ENCODE results near the gene LAMB3. TPM values are rescaled to one million over a fixed set of nuclear protein-coding genes. Genes with fewer than 3 reads are reported as not detected.

LAMB3 gene
- total and polyA plus RNA-seq, 10 of the 15 experiments (the other 5 are each of a cell fraction or from before 2014, with no cell fraction given), result 0.04 to 1.8 (median 0.10) TPM; not detected in 1

- TF ChIP-seq EP300 (IDR thresholded peaks at IDR 0.05; ENCODE audit: borderline replicate concordance in 1 of 2, control insufficient read depth in 1 of 2, low read depth in 2 of 2, low read length in 2 of 2) (no peak), HDGF (IDR thresholded peaks at IDR 0.05) (no peak), YY1 (IDR thresholded peaks at IDR 0.05; ENCODE audit: low read depth, low read length) (no peak), IRF5 (IDR thresholded peaks at IDR 0.05; ENCODE audit: borderline replicate concordance) (no peak), POLR2AphosphoS2 (IDR thresholded peaks at IDR 0.05; ENCODE audit: low read depth, low read length) (no peak)
Measured at GRCh38 chr1:209598227-209598626, 54.0 kb downstream of the LAMB3 start (continued).

GRCh38 chr1:209597499-209597898 lies 54.7 kb downstream of the LAMB3 start:
- RAD21 ChIA-PET (ENCODE audit: unreplicated experiment), result interaction anchor here (1.1 to 1.4 kb wide), 2 partner anchors 96 to 139 kb away, joined by 3 read pairs; no protein-coding TSS in a partner anchor
- Histone ChIP-seq H2AFZ (ENCODE audit: control insufficient read depth, low read depth, low read length) (no peak overlapping the region), H3K4me2 (ENCODE audit: control insufficient read depth, insufficient read depth) (no peak overlapping the region), H3K79me2 (ENCODE audit: control insufficient read depth, insufficient read depth, low read length) (no peaks in the 10 kb centered on the region), H3K4me3 (no peak overlapping the region), H3K4me1 (ENCODE audit: control insufficient read depth, insufficient read depth, low read length) (no peaks in the 10 kb centered on the region), H3K9me3 (replicated peaks; ENCODE audit: control insufficient read depth, insufficient read depth, low read length) (no peaks in the 10 kb centered on the region), H3K27ac (ENCODE audit: control insufficient read depth, insufficient read depth) (no peak overlapping the region), H4K20me1 (ENCODE audit: control insufficient read depth, insufficient read depth) (no peaks in the 10 kb centered on the region), H3K27me3 (replicated peaks in 1 of 2; ENCODE audit: control insufficient read depth in 2 of 2, insufficient read depth in 2 of 2, low read length in 1 of 2) (peaks cover 0 to 1% of the 10 kb centered on the region in 2 experiments; a peak in 2 of 4 replicates), H3K36me3 (ENCODE audit: control insufficient read depth in 2 of 2, insufficient read depth in 2 of 2, low read length in 1 of 2) (no peaks in the 10 kb centered on the region), H3K9ac (ENCODE audit: control insufficient read depth, insufficient read depth, low read length) (no peak overlapping the region)
- 87% methylated on average over 2 of the region's 2 CpGs for WGBS (ENCODE audit: insufficient coverage, insufficient replicate concordance, low lambda C conversion rate, missing lambda C conversion rate)
- POLR2A ChIA-PET, result interaction anchor here (1.0 kb wide), 1 partner anchor 11 kb away, joined by 3 read pairs; no protein-coding TSS in a partner anchor
- in situ Hi-C loops (cut with MboI) (no loop called here), intact Hi-C loops (cut with micrococcal nuclease; ENCODE audit: unreplicated experiment) (no loop called here)
- no peak for TF ChIP-seq TBL1XR1 (IDR thresholded peaks at IDR 0.05; ENCODE audit: low read depth, low read length)
- no peak for TF ChIP-seq FOXM1 (IDR thresholded peaks at IDR 0.05; ENCODE audit: low read depth, low read length)
- no peak for TF ChIP-seq NFYB (IDR thresholded peaks at IDR 0.05; ENCODE audit: insufficient read depth, low read depth, low read length)
- TF ChIP-seq BMI1 (IDR thresholded peaks at IDR 0.05; ENCODE audit: borderline replicate concordance), result no peak
- no peak for TF ChIP-seq E4F1 (IDR thresholded peaks at IDR 0.05; ENCODE audit: borderline replicate concordance, partially characterized antibody)
- CTCF ChIA-PET, result interaction anchor here (1.2 to 5.0 kb wide), 8 partner anchors 11 to 140 kb away, joined by 3 to 25 read pairs (median 5); no protein-coding TSS in a partner anchor
- SMC1A ChIA-PET (ENCODE audit: uncharacterized antibody, unreplicated experiment), result interaction anchor here (1.0 to 2.1 kb wide), 5 partner anchors 10 to 97 kb away, joined by 3 to 7 read pairs (median 3); no protein-coding TSS in a partner anchor
- BruUV-seq (replicated peaks), result no TSS peak
- FAIRE-seq (no peak), ATAC-seq (no peak), DNase-seq (ENCODE audit: low read depth, low spot score) (no peak)
